Keratinocyte (primary cell): Measurements from ENCODE around the gene ALS2CL. TPM values are rescaled to one million over a fixed set of nuclear protein-coding genes. Genes with fewer than 3 reads are reported as not detected.

Source experiments
- DNase-seq: peaks from one replicate; pipeline ENCODE4 v3.0.0-alpha.2; 2011; ENCODE audit warnings: low read depth, missing footprints, low spot score
- FAIRE-seq: peaks from 2 replicates; lab custom pipeline; 2011; peaks lifted over from hg19 to GRCh38; lab: Jason Lieb, UNC
- H2AFZ ChIP-seq: 2 replicates; pipeline ENCODE4 v1.6.0; 2012; ENCODE audit warnings: low read length, control low read depth, inconsistent platforms; ENCODE audit not compliant: control insufficient read depth
- H3K27ac ChIP-seq: 2 replicates; pipeline ENCODE4 v1.5.1; 2011; ENCODE audit warnings: low read length; ENCODE audit not compliant: control insufficient read depth, insufficient read depth
- H3K27me3 ChIP-seq: 3 replicates; pipeline ENCODE4 v1.6.0; 2011; ENCODE audit warnings: low read length; ENCODE audit not compliant: control insufficient read depth, insufficient read depth; ENCODE audit errors: extremely low read depth
- H3K36me3 ChIP-seq, 2 experiments: 2 replicates in 1 of 2; 3 replicates in 1 of 2; pipeline ENCODE4 v1.5.1; 2011; ENCODE audit warnings: low read length in 2 of 2, mild to moderate bottlenecking in 1 of 2; ENCODE audit not compliant: control insufficient read depth in 2 of 2, insufficient read depth in 2 of 2; ENCODE audit errors: extremely low read depth in 1 of 2
- H3K4me1 ChIP-seq: 3 replicates; pipeline ENCODE4 v1.5.1; 2011; ENCODE audit warnings: low read length; ENCODE audit not compliant: control insufficient read depth, insufficient read depth; ENCODE audit errors: extremely low read depth
- H3K4me2 ChIP-seq: 3 replicates; pipeline ENCODE4 v1.6.0; 2011; ENCODE audit warnings: low read depth, low read length; ENCODE audit not compliant: control insufficient read depth, insufficient read depth; ENCODE audit errors: extremely low read depth
- H3K4me3 ChIP-seq, 3 experiments: fragments of 200-600 bp in 1 of 3; sonication (generic) in 1 of 3; 2 replicates in 2 of 3; 3 replicates in 1 of 3; pipeline ENCODE4 v1.5.1; 2011 to 2016; ENCODE audit warnings: low read length in 3 of 3, mild to moderate bottlenecking in 3 of 3, control low read depth in 2 of 3, inconsistent platforms in 1 of 3, low read depth in 1 of 3, mixed read lengths in 1 of 3, mixed run types in 1 of 3, moderate library complexity in 1 of 3; ENCODE audit not compliant: control insufficient read depth in 2 of 3, insufficient read depth in 2 of 3; ENCODE audit errors: extremely low read depth in 1 of 3
- H3K79me2 ChIP-seq: 2 replicates; pipeline ENCODE4 v1.6.0; 2012; ENCODE audit warnings: low read length; ENCODE audit not compliant: control insufficient read depth, insufficient read depth
- H3K9ac ChIP-seq: 3 replicates; pipeline ENCODE4 v1.6.0; 2011; ENCODE audit warnings: low read length; ENCODE audit not compliant: control insufficient read depth, insufficient read depth; ENCODE audit errors: extremely low read depth
- H3K9me1 ChIP-seq: 3 replicates; pipeline ENCODE4 v1.6.0; 2011; ENCODE audit warnings: low read length; ENCODE audit not compliant: control insufficient read depth, insufficient read depth; ENCODE audit errors: extremely low read depth
- H3K9me3 ChIP-seq: 2 replicates; pipeline ENCODE4 v1.5.1; 2012; ENCODE audit warnings: low read depth, low read length; ENCODE audit not compliant: control insufficient read depth
- H4K20me1 ChIP-seq: 3 replicates; pipeline ENCODE4 v1.6.0; 2011; ENCODE audit warnings: low read length; ENCODE audit not compliant: control insufficient read depth, insufficient read depth; ENCODE audit errors: extremely low read depth
- CTCF ChIP-seq, 3 experiments: IDR thresholded peaks in 1 of 3; conservative IDR thresholded peaks in 1 of 3; optimal IDR thresholded peaks in 1 of 3; 2 replicates in 2 of 3; 3 replicates in 1 of 3; pipeline versions ENCODE3 to v1.5.1; 2011; ENCODE audit warnings: low read length in 3 of 3, mild to moderate bottlenecking in 3 of 3, moderate library complexity in 2 of 3, control low read depth in 1 of 3, inconsistent platforms in 1 of 3; ENCODE audit not compliant: insufficient read depth in 2 of 3; ENCODE audit errors: extremely low read depth in 1 of 3
- EZH2 ChIP-seq: IDR thresholded peaks from one replicate; pipeline ENCODE4 v1.6.1; 2012; ENCODE audit warnings: inconsistent platforms, mild to moderate bottlenecking, low read length, moderate library complexity
- dilution Hi-C: fragments of 300-500 bp; cut with MboI; formaldehyde crosslinking; loops from one replicate; pipeline ENCODE4 v1.7.0; 2020; ENCODE audit warnings: low sequenced_read_pairs; ENCODE audit not compliant: extremely low pct_ligation_motif_present
- polyA plus RNA-seq, 5 experiments: library from polyadenylated mRNA; depleted of rRNA in 3 of 5; stranded (reverse) in 3 of 5; stranded (forward) in 1 of 5; unstranded in 1 of 5; fragments of >200 nt; gene quantifications; 1 replicate in 1 of 5; 2 replicates in 3 of 5; 3 replicates in 1 of 5; pipeline versions ENCODE4 v1.2.1 to v1.2.3, GENCODE V29; 2011 to 2012; ENCODE audit warnings: missing spikeins in 2 of 5, low read depth in 1 of 5, low replicate concordance in 1 of 5

ALS2CL gene
- polyA plus RNA-seq, 1 donor (not counting 4 experiments of a cell fraction or from before 2014, with no cell fraction given): 40.9 TPM

- DNase-seq: no peak
- Histone ChIP-seq H3K36me3 (peaks cover 65 to 78% of the 10 kb centered on the region in 2 experiments), H3K9me3 (no peaks in the 10 kb centered on the region), H3K9ac (no peak overlapping the region), H3K27ac (no peak overlapping the region), H3K9me1 (no peaks in the 10 kb centered on the region), H3K79me2 (no peaks in the 10 kb centered on the region), H3K4me1 (no peaks in the 10 kb centered on the region), H3K4me2 (no peak overlapping the region), H3K4me3 (no peak overlapping the region), H2AFZ (no peak overlapping the region), H3K27me3 (no peaks in the 10 kb centered on the region), H4K20me1 (no peaks in the 10 kb centered on the region)
- dilution Hi-C loops: no loop called here
- TF ChIP-seq CTCF (optimal IDR thresholded peaks at IDR 0.05 in 1 of 3, IDR thresholded peaks at IDR 0.05 in 1 of 3, conservative IDR thresholded peaks at IDR 0.05 in 1 of 3; ENCODE audit: extremely low read depth in 1 of 3, insufficient read depth in 2 of 3, low read length in 3 of 3): no peak
- no peak for TF ChIP-seq EZH2
- FAIRE-seq: no peak
Observed at GRCh38 chr3:46681387-46681786, 12.1 kb downstream of the ALS2CL start.

DNA sequence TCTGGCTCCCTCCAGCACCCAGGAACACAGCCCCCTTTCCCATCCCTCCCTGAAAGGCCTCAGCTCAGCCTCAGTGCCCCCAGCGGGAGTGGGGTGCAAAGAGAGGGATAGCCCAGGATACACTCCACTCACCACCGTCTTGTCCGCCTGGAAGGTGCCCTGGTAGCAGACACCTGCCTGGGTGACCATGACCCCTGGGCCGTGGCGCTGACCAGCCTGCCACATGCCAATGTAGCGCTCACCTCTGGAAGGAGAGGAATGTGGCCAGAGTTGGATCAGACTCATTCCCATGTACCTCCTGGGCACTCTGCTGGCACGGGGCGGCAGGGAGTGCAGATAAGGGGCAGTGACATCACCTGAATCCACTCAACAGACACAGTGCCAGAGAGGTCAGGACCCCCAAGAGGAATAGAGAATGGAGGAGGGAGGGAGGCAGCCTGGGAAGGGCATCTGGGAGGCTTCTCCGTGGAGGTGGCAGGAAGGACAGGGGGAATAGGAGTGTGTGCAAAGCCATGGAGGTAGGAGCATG, 13.1 kb downstream of the ALS2CL start:
- no peaks in the 10 kb centered on the region for H3K9me3 ChIP-seq
- DNase-seq (no peak), FAIRE-seq (no peak)
- peaks cover 67 to 76% of the 10 kb centered on the region in 2 experiments for H3K36me3 ChIP-seq
- H3K9ac ChIP-seq: no peak overlapping the region
- H2AFZ ChIP-seq: no peak overlapping the region
- H4K20me1 ChIP-seq: no peaks in the 10 kb centered on the region
- no peak for TF ChIP-seq EZH2
- no peak for TF ChIP-seq CTCF (optimal IDR thresholded peaks at IDR 0.05 in 1 of 3, IDR thresholded peaks at IDR 0.05 in 1 of 3, conservative IDR thresholded peaks at IDR 0.05 in 1 of 3; ENCODE audit: extremely low read depth in 1 of 3, insufficient read depth in 2 of 3, low read length in 3 of 3)
- no peaks in the 10 kb centered on the region for H3K79me2 ChIP-seq
- H3K4me3 ChIP-seq: no peak overlapping the region
- no peak overlapping the region for H3K4me2 ChIP-seq
- no peaks in the 10 kb centered on the region for H3K27me3 ChIP-seq
- dilution Hi-C loops: no loop called here
- no peaks in the 10 kb centered on the region for H3K4me1 ChIP-seq
- no peaks in the 10 kb centered on the region for H3K9me1 ChIP-seq
- H3K27ac ChIP-seq: no peak overlapping the region
